ENCODE results near the gene MYCBP.

DNA sequence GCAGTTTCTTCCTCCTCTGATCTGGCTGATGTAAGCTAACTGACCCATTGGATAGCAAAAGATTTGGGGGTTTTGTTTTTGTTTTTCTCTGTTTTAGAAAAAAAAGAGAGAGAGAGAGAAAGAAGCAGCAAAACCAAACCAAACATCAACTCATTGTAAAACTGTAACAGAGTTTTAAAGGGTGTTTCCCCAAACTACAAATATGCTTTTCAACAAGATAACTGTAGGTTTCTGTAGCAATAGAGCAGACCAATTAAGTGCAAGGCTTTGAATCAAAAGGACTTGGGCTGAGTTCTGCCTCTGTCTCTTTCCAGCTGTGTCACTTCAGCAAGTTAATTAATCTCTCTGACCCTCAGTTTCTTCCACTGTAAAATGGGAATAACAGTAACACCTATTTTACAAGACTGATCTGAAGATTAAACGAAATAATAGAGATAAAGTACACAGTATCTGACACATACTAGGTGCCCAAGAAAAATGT lies 58.1 kb downstream of the MYCBP start:
- TF ChIP-seq, protein P1, sequence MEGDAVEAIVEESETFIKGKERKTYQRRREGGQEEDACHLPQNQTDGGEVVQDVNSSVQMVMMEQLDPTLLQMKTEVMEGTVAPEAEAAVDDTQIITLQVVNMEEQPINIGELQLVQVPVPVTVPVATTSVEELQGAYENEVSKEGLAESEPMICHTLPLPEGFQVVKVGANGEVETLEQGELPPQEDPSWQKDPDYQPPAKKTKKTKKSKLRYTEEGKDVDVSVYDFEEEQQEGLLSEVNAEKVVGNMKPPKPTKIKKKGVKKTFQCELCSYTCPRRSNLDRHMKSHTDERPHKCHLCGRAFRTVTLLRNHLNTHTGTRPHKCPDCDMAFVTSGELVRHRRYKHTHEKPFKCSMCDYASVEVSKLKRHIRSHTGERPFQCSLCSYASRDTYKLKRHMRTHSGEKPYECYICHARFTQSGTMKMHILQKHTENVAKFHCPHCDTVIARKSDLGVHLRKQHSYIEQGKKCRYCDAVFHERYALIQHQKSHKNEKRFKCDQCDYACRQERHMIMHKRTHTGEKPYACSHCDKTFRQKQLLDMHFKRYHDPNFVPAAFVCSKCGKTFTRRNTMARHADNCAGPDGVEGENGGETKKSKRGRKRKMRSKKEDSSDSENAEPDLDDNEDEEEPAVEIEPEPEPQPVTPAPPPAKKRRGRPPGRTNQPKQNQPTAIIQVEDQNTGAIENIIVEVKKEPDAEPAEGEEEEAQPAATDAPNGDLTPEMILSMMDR (optimal IDR thresholded peaks at IDR 0.05 in 1 of 3, IDR thresholded peaks at IDR 0.05 in 1 of 3, conservative IDR thresholded peaks at IDR 0.05 in 1 of 3; ENCODE audit: extremely low read depth in 1 of 3, insufficient read depth in 2 of 3, low read length in 3 of 3) = no peak
- no peak for TF ChIP-seq EZH2 (IDR thresholded peaks at IDR 0.05; ENCODE audit: low read length)

All from keratinocyte (primary cell).